ENCODE results near the gene NEUROD4. TPM values are rescaled to one million over a fixed set of nuclear protein-coding genes. Genes with fewer than 3 reads are reported as not detected.

Gene NEUROD4
- polyA plus RNA-seq, 1 of the 3 experiments (the other 2 are of a cell fraction): not detected

DNA sequence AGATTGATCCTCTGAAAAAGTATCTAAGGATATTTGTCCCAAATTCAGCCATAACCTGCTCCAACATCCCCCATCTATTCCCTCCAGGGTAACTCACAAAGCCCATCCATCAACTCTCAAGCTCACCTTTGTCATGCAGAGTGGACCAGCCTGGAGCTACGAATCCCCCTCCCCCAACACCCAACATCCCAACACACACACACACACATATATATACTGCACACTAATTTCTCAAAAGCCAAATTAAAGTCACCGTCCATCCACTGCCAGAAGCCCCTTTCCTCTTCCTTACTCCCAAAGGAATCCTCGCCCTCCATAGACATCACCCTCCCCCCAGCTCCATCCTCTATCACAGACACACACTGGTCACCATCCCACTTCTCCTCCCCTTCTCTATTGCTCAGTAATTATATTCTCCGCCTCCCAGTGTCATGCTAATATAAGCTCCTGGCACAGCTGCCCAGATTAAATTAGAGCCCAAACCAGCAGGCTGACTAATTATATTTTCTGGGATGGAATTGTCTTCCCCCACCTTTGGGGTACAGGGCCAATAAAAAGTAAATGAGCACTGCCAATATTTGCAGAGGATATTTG is 21.7 kb upstream of the NEUROD4 start:
- Histone ChIP-seq H3K9ac (no peak overlapping the region), H3K27me3 (ENCODE audit: insufficient read depth) (peaks cover 28% of the 10 kb centered on the region; the same call in 1 of the 2 replicates), H3K9me2 (no peaks in the 10 kb centered on the region), H3K79me2 (ENCODE audit: insufficient read depth) (no peaks in the 10 kb centered on the region), H3K27ac (ENCODE audit: low read depth in 2 of 2, low read length in 1 of 2) (no peak overlapping the region), H3K4me2 (no peak overlapping the region), H3K4me3 (ENCODE audit: low read depth in 2 of 2, low read length in 1 of 2) (no peak overlapping the region), H2AFZ (ENCODE audit: low read depth) (no peak overlapping the region), H4K20me1 (ENCODE audit: insufficient read depth) (no peaks in the 10 kb centered on the region), H3K4me1 (ENCODE audit: control insufficient read depth in 1 of 2, insufficient read depth in 2 of 2, low read depth in 1 of 2, low read length in 1 of 2) (no peaks in the 10 kb centered on the region), H3F3A (replicated peaks; ENCODE audit: insufficient read depth) (no peaks in the 10 kb centered on the region), H3K36me3 (replicated peaks in 1 of 2; ENCODE audit: control insufficient read depth in 1 of 2, insufficient read depth in 2 of 2, low read length in 1 of 2) (no peaks in the 10 kb centered on the region), H3K9me3 (no peaks in the 10 kb centered on the region)
- DNase-seq: no peak
- TF ChIP-seq FOXJ3 (CRISPR knock-in tag; IDR thresholded peaks at IDR 0.05) (no peak), YY1 (IDR thresholded peaks at IDR 0.05; ENCODE audit: low read depth) (no peak), POLR2AphosphoS5 (IDR thresholded peaks at IDR 0.05; ENCODE audit: low read depth, low read length) (no peak), ELF1 (IDR thresholded peaks at IDR 0.05) (no peak), JUND (IDR thresholded peaks at IDR 0.05) (no peak), NFIC (IDR thresholded peaks at IDR 0.05; ENCODE audit: borderline replicate concordance) (no peak), MEF2A (IDR thresholded peaks at IDR 0.05; ENCODE audit: borderline replicate concordance, low read depth) (no peak), TEAD4 (IDR thresholded peaks at IDR 0.05; ENCODE audit: borderline replicate concordance, insufficient read depth) (no peak)
- TF ChIP-seq, protein P1, sequence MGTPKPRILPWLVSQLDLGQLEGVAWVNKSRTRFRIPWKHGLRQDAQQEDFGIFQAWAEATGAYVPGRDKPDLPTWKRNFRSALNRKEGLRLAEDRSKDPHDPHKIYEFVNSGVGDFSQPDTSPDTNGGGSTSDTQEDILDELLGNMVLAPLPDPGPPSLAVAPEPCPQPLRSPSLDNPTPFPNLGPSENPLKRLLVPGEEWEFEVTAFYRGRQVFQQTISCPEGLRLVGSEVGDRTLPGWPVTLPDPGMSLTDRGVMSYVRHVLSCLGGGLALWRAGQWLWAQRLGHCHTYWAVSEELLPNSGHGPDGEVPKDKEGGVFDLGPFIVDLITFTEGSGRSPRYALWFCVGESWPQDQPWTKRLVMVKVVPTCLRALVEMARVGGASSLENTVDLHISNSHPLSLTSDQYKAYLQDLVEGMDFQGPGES (IDR thresholded peaks at IDR 0.05; ENCODE audit: low read depth, low read length): no peak
- CTCF ChIA-PET: interaction anchor here (0.8 to 3.0 kb wide), 5 partner anchors 70 to 249 kb away, joined by 3 to 21 read pairs (median 4); no protein-coding TSS in a partner anchor
- 8% methylated on average over 4 of the region's 4 CpGs for WGBS (ENCODE audit: low lambda C conversion rate)
- POLR2A ChIA-PET: no interaction called here

DNA sequence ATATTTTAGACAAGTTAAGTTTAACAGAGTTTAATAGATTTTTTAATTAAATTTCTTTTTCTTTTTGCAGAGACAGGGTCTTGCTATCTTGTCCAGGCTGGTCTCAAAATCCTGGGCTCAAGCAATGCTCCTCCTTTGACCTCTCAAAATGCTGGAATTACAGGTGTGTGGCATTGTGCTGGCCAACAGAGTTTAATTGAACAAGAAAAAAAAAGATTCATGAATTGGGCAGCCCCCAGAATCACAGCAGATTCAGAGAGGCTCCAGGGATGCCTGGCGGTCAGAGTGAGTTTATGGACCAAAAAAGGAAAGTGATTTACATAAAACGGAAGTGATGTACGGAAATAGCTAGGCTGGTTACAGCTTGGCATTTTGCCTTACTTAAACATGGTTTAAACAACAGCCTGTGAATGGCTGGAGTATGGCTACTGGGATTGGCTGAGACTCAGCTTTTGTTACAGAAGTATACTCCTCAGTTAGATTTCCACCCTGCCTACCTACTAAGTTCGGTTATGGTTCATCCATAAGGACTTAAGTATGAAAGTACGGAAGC is 20.7 kb upstream of the NEUROD4 start:
- CTCF ChIA-PET: interaction anchor here (1.1 to 1.8 kb wide), 2 partner anchors 73 to 179 kb away, joined by 4 to 5 read pairs; no protein-coding TSS in a partner anchor

More for the DNA sequence above, 20.7 kb upstream of the NEUROD4 start:
- H3K4me2 ChIP-seq: no peak overlapping the region
- H3K36me3 ChIP-seq (replicated peaks in 1 of 2; ENCODE audit: control insufficient read depth in 1 of 2, insufficient read depth in 2 of 2, low read length in 1 of 2): no peaks in the 10 kb centered on the region
- H2AFZ ChIP-seq (ENCODE audit: low read depth): no peak overlapping the region
- no peak overlapping the region for H3K9ac ChIP-seq
- H3K9me3 ChIP-seq: no peaks in the 10 kb centered on the region
- H3K27ac ChIP-seq (ENCODE audit: low read depth in 2 of 2, low read length in 1 of 2): no peak overlapping the region
- H3K4me3 ChIP-seq (ENCODE audit: low read depth in 2 of 2, low read length in 1 of 2): no peak overlapping the region
- no peaks in the 10 kb centered on the region for H3F3A ChIP-seq (replicated peaks; ENCODE audit: insufficient read depth)
- H3K4me1 ChIP-seq (ENCODE audit: control insufficient read depth in 1 of 2, insufficient read depth in 2 of 2, low read depth in 1 of 2, low read length in 1 of 2): no peaks in the 10 kb centered on the region
- no peak for DNase-seq
- POLR2A ChIA-PET: no interaction called here
- peaks cover 36% of the 10 kb centered on the region; the same call in 1 of the 2 replicates for H3K27me3 ChIP-seq (ENCODE audit: insufficient read depth)
- H3K79me2 ChIP-seq (ENCODE audit: insufficient read depth): no peaks in the 10 kb centered on the region
- H3K9me2 ChIP-seq: no peaks in the 10 kb centered on the region
- H4K20me1 ChIP-seq (ENCODE audit: insufficient read depth): no peaks in the 10 kb centered on the region
- TF ChIP-seq, protein P2, sequence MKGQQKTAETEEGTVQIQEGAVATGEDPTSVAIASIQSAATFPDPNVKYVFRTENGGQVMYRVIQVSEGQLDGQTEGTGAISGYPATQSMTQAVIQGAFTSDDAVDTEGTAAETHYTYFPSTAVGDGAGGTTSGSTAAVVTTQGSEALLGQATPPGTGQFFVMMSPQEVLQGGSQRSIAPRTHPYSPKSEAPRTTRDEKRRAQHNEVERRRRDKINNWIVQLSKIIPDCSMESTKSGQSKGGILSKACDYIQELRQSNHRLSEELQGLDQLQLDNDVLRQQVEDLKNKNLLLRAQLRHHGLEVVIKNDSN (IDR thresholded peaks at IDR 0.05; ENCODE audit: borderline replicate concordance, low read depth): no peak
- TF ChIP-seq MXI1 (IDR thresholded peaks at IDR 0.05; ENCODE audit: low read depth, low read length) (no peak), TAF1 (IDR thresholded peaks at IDR 0.05; ENCODE audit: borderline replicate concordance, low read depth, low read length) (no peak)
- 3% methylated on average over 5 of the region's 5 CpGs for WGBS (ENCODE audit: low lambda C conversion rate)

All from SK-N-SH (cell line).